BLaER1 (cell line): ENCODE results near the gene ANGEL1.

ENCODE experiments used
- H3K27ac ChIP-seq: shearing (Covaris generic); formaldehyde crosslinking; 2 replicates; pipeline ENCODE4 v1.8.1; 2022
- H3K27me3 ChIP-seq: shearing (Covaris generic); formaldehyde crosslinking; 2 replicates; pipeline ENCODE4 v1.8.1; 2022
- H3K36me3 ChIP-seq: shearing (Covaris generic); formaldehyde crosslinking; 2 replicates; pipeline ENCODE4 v1.8.1; 2022
- H3K4me1 ChIP-seq: shearing (Covaris generic); formaldehyde crosslinking; 2 replicates; pipeline ENCODE4 v1.8.1; 2022
- H3K4me2 ChIP-seq: shearing (Covaris generic); formaldehyde crosslinking; 2 replicates; pipeline ENCODE4 v1.8.1; 2022
- H3K4me3 ChIP-seq: shearing (Covaris generic); formaldehyde crosslinking; 2 replicates; pipeline ENCODE4 v1.8.1; 2022
- H3K9ac ChIP-seq: shearing (Covaris generic); formaldehyde crosslinking; 2 replicates; pipeline ENCODE4 v1.8.1; 2022
- H3K9me3 ChIP-seq: shearing (Covaris generic); formaldehyde crosslinking; 2 replicates; pipeline ENCODE4 v1.8.1; 2022
- H4K20me1 ChIP-seq: shearing (Covaris generic); formaldehyde crosslinking; 2 replicates; pipeline ENCODE4 v1.8.1; 2022
- Cebpa-rat ChIP-seq: shearing (Covaris generic); IDR thresholded peaks from 2 replicates; pipeline ENCODE4 v1.8.1; 2022

ANGEL1 gene

GRCh38 chr14:76826122-76826521, 13.4 kb upstream of the ANGEL1 start, which contains the start of gene LRRC74A:
LRRC74A (plus strand) TSS chr14:76826408; CDS start chr14:76826698, 290 bp downstream.
- Histone ChIP-seq H3K27me3 (no peaks in the 10 kb centered on the region), H3K4me1 (no peaks in the 10 kb centered on the region)

GRCh38 chr14:76820700-76821099, 8.0 kb upstream of the ANGEL1 start:
- Histone ChIP-seq H3K27ac (no peak overlapping the region), H3K36me3 (no peaks in the 10 kb centered on the region), H3K4me1 (no peaks in the 10 kb centered on the region), H3K9ac (no peak overlapping the region), H3K27me3 (no peaks in the 10 kb centered on the region), H3K4me3 (no peak overlapping the region), H3K9me3 (peaks cover 4% of the 10 kb centered on the region; the same call in 1 of the 2 replicates), H3K4me2 (no peak overlapping the region), H4K20me1 (no peaks in the 10 kb centered on the region)
- no peak for TF ChIP-seq Cebpa-rat

More at GRCh38 chr14:76826122-76826521, 13.4 kb upstream of the ANGEL1 start, which contains the start of gene LRRC74A:
- Histone ChIP-seq H3K9me3 (peaks cover 4% of the 10 kb centered on the region; the same call in 1 of the 2 replicates), H3K9ac (no peak within 1 kb of the TSS), H3K4me2 (no peak within 1 kb of the TSS), H3K27ac (no peak within 1 kb of the TSS), H4K20me1 (no peaks in the 10 kb centered on the region), H3K4me3 (no peak within 1 kb of the TSS), H3K36me3 (no peaks in the 10 kb centered on the region)
- no peak for TF ChIP-seq Cebpa-rat

DNA sequence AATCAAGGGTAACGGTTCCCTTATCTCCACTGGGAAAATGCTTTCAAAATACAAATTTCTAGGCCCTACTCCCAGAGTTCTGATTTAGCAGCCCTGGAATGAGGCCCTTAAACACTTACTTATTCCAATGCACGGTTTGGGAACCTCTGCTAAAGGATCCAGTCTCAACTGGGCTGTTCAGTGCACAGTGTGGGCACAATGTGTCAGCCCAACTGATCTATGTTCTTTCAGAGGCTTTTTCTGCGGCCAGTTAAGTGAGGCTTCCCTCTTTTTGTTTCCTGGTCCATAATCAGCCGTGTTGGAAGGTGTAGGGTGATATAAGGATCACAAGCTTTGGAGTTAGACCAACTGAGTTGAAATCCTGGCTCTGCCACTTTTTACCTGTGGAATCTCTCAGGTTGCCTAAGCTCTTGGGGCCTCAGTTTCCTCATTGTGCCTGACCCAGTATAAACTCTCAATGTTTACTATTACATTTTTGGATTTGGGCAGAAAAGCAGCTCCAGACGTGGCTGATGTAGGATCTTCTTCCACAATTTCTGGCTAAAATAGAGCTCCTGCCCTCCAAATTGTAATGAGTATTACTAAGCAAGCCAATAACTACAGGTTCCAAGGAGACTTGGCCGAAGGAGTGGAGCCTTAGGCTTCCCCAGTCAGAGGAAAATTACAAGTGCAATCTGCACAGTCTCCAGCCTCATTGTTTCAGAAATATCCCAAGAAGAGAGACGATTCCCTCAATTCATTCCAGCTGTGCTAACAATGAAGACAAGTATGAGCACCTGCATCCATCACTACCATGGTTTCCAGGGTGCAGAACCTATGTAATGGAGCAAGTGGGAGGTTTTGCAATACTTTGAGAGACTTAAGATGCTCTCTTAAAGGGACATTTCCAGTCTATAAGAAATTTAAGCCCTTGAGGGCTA, 2.3 kb upstream of the ANGEL1 start:
- H3K9me3 ChIP-seq, result no peaks in the 10 kb centered on the region
- H3K4me1 ChIP-seq, result peaks cover 25% of the 10 kb centered on the region
- no peak for TF ChIP-seq Cebpa-rat

GRCh38 chr14:76812093-76812421, 625 bp downstream of the ANGEL1 start:
- Histone ChIP-seq H3K27me3 (no peaks in the 10 kb centered on the region), H3K4me1 (peaks cover 25% of the 10 kb centered on the region), H3K4me2 (peak overlapping the region; percentile 97), H3K9me3 (no peaks in the 10 kb centered on the region), H3K9ac (peak overlapping the region; percentile 91), H3K27ac (peak overlapping the region; percentile 86), H3K36me3 (peaks cover 26% of the 10 kb centered on the region), H4K20me1 (peaks cover 10% of the 10 kb centered on the region), H3K4me3 (peak overlapping the region; percentile 89)
- no peak for TF ChIP-seq Cebpa-rat

More for the DNA sequence above, 2.3 kb upstream of the ANGEL1 start:
- Histone ChIP-seq H3K36me3 (no peaks in the 10 kb centered on the region), H3K4me3 (no peak overlapping the region), H3K27me3 (no peaks in the 10 kb centered on the region), H4K20me1 (no peaks in the 10 kb centered on the region; the same call in 1 of the 2 replicates), H3K4me2 (no peak overlapping the region), H3K9ac (no peak overlapping the region), H3K27ac (no peak overlapping the region)

DNA sequence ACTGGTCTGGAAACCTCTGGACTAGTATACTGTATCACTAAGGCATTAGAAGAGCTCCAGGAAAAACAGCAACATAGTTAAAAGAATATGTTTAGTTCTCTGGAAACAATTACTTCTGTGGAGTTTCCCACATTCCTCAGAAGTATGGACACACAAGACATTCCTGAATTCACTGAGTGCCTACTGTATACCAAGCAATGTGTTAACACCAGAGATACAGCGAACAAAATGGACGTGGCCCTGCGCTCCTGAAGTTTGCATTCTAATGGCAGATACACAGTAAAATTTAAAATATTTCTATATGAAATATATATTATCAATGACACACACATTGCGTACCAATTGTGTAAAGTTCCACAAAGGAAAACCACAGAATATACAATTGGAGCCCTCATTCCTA, 1.1 kb downstream of the ANGEL1 start:
- no peak for TF ChIP-seq Cebpa-rat
- H3K4me1 ChIP-seq, result peaks cover 25% of the 10 kb centered on the region
- H3K9me3 ChIP-seq, result no peaks in the 10 kb centered on the region
- peaks cover 12% of the 10 kb centered on the region for H4K20me1 ChIP-seq
- no peaks in the 10 kb centered on the region for H3K27me3 ChIP-seq
- no peak overlapping the region for H3K27ac ChIP-seq
- H3K4me2 ChIP-seq, result peak overlapping the region; percentile 97
- H3K4me3 ChIP-seq, result peak overlapping the region; percentile 89
- H3K36me3 ChIP-seq, result peaks cover 31% of the 10 kb centered on the region
- peak overlapping the region; percentile 91 for H3K9ac ChIP-seq

DNA sequence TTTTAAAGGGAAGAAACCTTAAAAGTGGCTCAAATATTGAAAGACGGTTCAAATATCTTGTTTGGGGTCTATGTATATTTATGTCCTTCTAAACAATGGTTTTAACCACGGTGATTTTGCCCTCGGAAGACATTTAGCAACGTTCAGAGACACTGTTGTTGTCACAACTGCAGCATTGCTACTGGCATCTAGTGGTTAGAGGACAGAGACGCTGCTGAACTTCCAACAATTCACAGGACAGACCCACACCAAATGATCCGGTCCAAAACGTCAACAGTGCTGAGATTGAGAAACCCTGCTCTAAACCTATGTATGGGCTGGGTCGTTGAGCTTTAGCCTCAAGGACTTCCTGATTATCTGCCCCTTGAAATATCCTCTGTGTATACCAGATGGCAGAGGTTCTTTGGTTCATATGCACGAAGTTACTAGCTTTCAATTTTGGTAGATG, 1.7 kb downstream of the ANGEL1 start:
- H3K27ac ChIP-seq, result no peak overlapping the region
- peak overlapping the region; percentile 91; the same call in 1 of the 2 replicates for H3K9ac ChIP-seq
- no peak for TF ChIP-seq Cebpa-rat
- H3K4me1 ChIP-seq, result peaks cover 25% of the 10 kb centered on the region
- H3K4me3 ChIP-seq, result peak overlapping the region; percentile 89
- peak overlapping the region; percentile 97 for H3K4me2 ChIP-seq
- H4K20me1 ChIP-seq, result peaks cover 17% of the 10 kb centered on the region
- peaks cover 36% of the 10 kb centered on the region for H3K36me3 ChIP-seq
- H3K9me3 ChIP-seq, result no peaks in the 10 kb centered on the region
- H3K27me3 ChIP-seq, result no peaks in the 10 kb centered on the region

GRCh38 chr14:76810525-76810924, 2.2 kb downstream of the ANGEL1 start:
- TF ChIP-seq Cebpa-rat, result no peak
- Histone ChIP-seq H3K4me2 (peak overlapping the region; percentile 97), H3K4me3 (no peak overlapping the region), H3K9me3 (no peaks in the 10 kb centered on the region), H3K4me1 (peaks cover 25% of the 10 kb centered on the region), H3K36me3 (peaks cover 41% of the 10 kb centered on the region), H3K27ac (no peak overlapping the region), H4K20me1 (peaks cover 17% of the 10 kb centered on the region), H3K9ac (peak overlapping the region; percentile 91; the same call in 1 of the 2 replicates), H3K27me3 (no peaks in the 10 kb centered on the region)

DNA sequence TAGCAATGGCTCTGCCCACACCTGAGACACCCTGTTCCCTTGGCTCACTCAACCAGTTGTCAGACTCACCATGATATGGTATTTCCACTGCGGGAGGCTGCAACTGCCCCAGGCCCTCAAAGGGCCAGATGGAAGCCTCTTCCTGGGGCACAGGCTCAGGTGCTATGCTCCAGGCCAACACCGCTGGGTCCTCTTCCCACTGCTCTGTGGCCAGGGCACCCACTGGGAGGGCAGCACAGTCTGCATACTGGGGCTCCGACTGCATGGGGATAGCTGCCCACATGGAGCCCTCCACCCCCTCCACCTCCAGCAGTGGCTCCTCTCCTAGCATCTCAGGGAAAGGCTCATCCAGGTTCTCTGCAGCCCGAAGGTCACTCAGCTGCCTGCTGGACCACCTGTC, 3.7 kb downstream of the ANGEL1 start:
- Histone ChIP-seq H4K20me1 (peaks cover 17% of the 10 kb centered on the region), H3K9ac (no peak overlapping the region), H3K4me2 (no peak overlapping the region), H3K9me3 (no peaks in the 10 kb centered on the region), H3K4me3 (no peak overlapping the region), H3K4me1 (peaks cover 25% of the 10 kb centered on the region), H3K27me3 (no peaks in the 10 kb centered on the region), H3K27ac (no peak overlapping the region), H3K36me3 (peaks cover 55% of the 10 kb centered on the region)
- no peak for TF ChIP-seq Cebpa-rat

DNA sequence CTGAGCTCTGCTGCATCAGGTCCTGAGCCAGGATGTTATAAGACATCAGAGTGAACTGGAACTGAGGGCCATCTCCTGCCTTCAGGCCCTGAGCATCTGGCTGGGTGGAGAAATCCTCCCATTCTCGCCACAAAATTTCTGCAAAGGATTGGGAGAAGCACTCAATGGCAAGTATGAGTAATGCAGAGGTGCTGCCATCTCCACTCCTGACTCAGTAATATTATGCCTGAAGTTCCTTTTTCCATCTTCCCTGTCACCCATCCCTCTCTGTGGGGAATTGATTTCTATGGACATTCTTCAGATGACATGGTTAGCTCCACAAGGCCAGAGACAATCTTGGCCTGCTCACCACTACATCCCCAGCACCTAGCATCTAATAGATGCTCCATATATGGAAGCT, 4.7 kb downstream of the ANGEL1 start:
- H3K9me3 ChIP-seq, result no peaks in the 10 kb centered on the region
- H3K27me3 ChIP-seq, result no peaks in the 10 kb centered on the region
- H3K27ac ChIP-seq, result no peak overlapping the region
- no peak overlapping the region for H3K9ac ChIP-seq
- no peak overlapping the region for H3K4me2 ChIP-seq
- TF ChIP-seq Cebpa-rat, result no peak
- no peak overlapping the region for H3K4me3 ChIP-seq
- H3K4me1 ChIP-seq, result peaks cover 20% of the 10 kb centered on the region
- H4K20me1 ChIP-seq, result peaks cover 17% of the 10 kb centered on the region
- H3K36me3 ChIP-seq, result peaks cover 65% of the 10 kb centered on the region

- Histone ChIP-seq H3K9ac (no peak overlapping the region), H3K4me3 (no peak overlapping the region), H4K20me1 (peaks cover 17% of the 10 kb centered on the region), H3K36me3 (peaks cover 79% of the 10 kb centered on the region), H3K27ac (no peak overlapping the region), H3K9me3 (no peaks in the 10 kb centered on the region), H3K4me1 (peaks cover 12% of the 10 kb centered on the region), H3K4me2 (no peak overlapping the region), H3K27me3 (no peaks in the 10 kb centered on the region)
- TF ChIP-seq Cebpa-rat, result no peak
Measured at GRCh38 chr14:76806446-76806845, 6.2 kb downstream of the ANGEL1 start.
